IPS DF 6.9 (cell line): ENCODE data around the gene OXCT2.
"Not testable (repeated sequence)": the region's sequence is repeated elsewhere in the genome, so short reads cannot be mapped to it uniquely, and the experiment has no call there.

Experiments used
- DNase-seq: peaks from one replicate; pipeline ENCODE4 v3.0.0-alpha.2; 2013; ENCODE audit warnings: low read depth, low spot score
- H3K27ac ChIP-seq: one replicate; pipeline ENCODE4 v1.5.1; 2013; ENCODE audit warnings: low read length, control low read depth
- H3K27me3 ChIP-seq: 2 replicates; pipeline ENCODE4 v1.6.1; 2013; ENCODE audit warnings: mild to moderate bottlenecking, low read length; ENCODE audit not compliant: control insufficient read depth, insufficient read depth
- H3K36me3 ChIP-seq: 2 replicates; pipeline ENCODE4 v1.6.1; 2013; ENCODE audit warnings: low read length; ENCODE audit not compliant: control insufficient read depth, insufficient read depth
- H3K4me1 ChIP-seq: 2 replicates; pipeline ENCODE4 v1.6.1; 2013; ENCODE audit warnings: low read length; ENCODE audit not compliant: control insufficient read depth, insufficient read depth
- H3K4me3 ChIP-seq: 2 replicates; pipeline ENCODE4 v1.5.1; 2013; ENCODE audit warnings: mild to moderate bottlenecking, low read length
- H3K9me3 ChIP-seq: 2 replicates; pipeline ENCODE4 v1.6.1; 2013; ENCODE audit warnings: low read length, inconsistent platforms; ENCODE audit not compliant: control insufficient read depth, insufficient read depth
- WGBS: extraction: QIAGEN DNeasy Blood & Tissue Kit; methylation state at CpG from one replicate; pipeline ENCODE4 v1.1.7; 2013; ENCODE audit warnings: mixed read lengths, missing lambda C conversion rate; ENCODE audit not compliant: insufficient read length, insufficient coverage; 5-methylcytosine and 5-hydroxymethylcytosine counted together

OXCT2 gene

GRCh38 chr1:39787468-39787867 is 16.3 kb upstream of the OXCT2 start:
- no peaks in the 10 kb centered on the region for H3K36me3 ChIP-seq
- H3K4me3 ChIP-seq = no peak overlapping the region
- WGBS = no CpG with 5 or more reads among the region's 11 CpGs
- DNase-seq = no peak
- H3K9me3 ChIP-seq = no peaks in the 10 kb centered on the region
- H3K4me1 ChIP-seq = 0 out of 2 replicates have a peak, but pooled peaks cover 2% of the 10 kb centered on the region
- peaks cover 19% of the 10 kb centered on the region; the same call in 1 of the 2 replicates for H3K27me3 ChIP-seq
- H3K27ac ChIP-seq = no peak overlapping the region

GRCh38 chr1:39787108-39787375 is 15.9 kb upstream of the OXCT2 start:
- not testable (repeated sequence) for H3K27ac ChIP-seq, H3K4me3 ChIP-seq, H3K36me3 ChIP-seq, DNase-seq, H3K4me1 ChIP-seq, H3K9me3 ChIP-seq
- peaks cover 19% of the 10 kb centered on the region; the same call in 1 of the 2 replicates for H3K27me3 ChIP-seq
- WGBS = no CpG with 5 or more reads among the region's 5 CpGs

- not testable (repeated sequence) for H3K4me1 ChIP-seq, DNase-seq, H3K4me3 ChIP-seq, H3K9me3 ChIP-seq, H3K27ac ChIP-seq, H3K36me3 ChIP-seq
- H3K27me3 ChIP-seq = peaks cover 19% of the 10 kb centered on the region; the same call in 1 of the 2 replicates
- no CpG with 5 or more reads among the region's 12 CpGs for WGBS
Observed at GRCh38 chr1:39786303-39787107, 15.4 kb upstream of the OXCT2 start.

GRCh38 chr1:39782685-39783084 is 11.5 kb upstream of the OXCT2 start:
- H3K9me3 ChIP-seq, H3K4me3 ChIP-seq, H3K4me1 ChIP-seq, H3K27ac ChIP-seq, H3K36me3 ChIP-seq, DNase-seq: not testable (repeated sequence)
- H3K27me3 ChIP-seq = peaks cover 12% of the 10 kb centered on the region; the same call in 1 of the 2 replicates
- no CpG with 5 or more reads among the region's 10 CpGs for WGBS

GRCh38 chr1:39782103-39782502 is 11.0 kb upstream of the OXCT2 start:
- no CpG with 5 or more reads among the region's 6 CpGs for WGBS
- no peaks in the 10 kb centered on the region for H3K36me3 ChIP-seq
- peaks cover 6% of the 10 kb centered on the region; the same call in 1 of the 2 replicates for H3K27me3 ChIP-seq

GRCh38 chr1:39781349-39781715 is 10.2 kb upstream of the OXCT2 start:
- Histone ChIP-seq H3K36me3 (no peaks in the 10 kb centered on the region), H3K27ac (no peak overlapping the region), H3K27me3 (peaks cover 2% of the 10 kb centered on the region; the same call in 1 of the 2 replicates), H3K4me1 (no peaks in the 10 kb centered on the region; the same call in 1 of the 2 replicates), H3K9me3 (no peaks in the 10 kb centered on the region), H3K4me3 (no peak overlapping the region)
- no peak for DNase-seq
- no CpG with 5 or more reads among the region's 2 CpGs for WGBS

More at GRCh38 chr1:39782103-39782502, 11.0 kb upstream of the OXCT2 start:
- Histone ChIP-seq H3K4me3 (no peak overlapping the region), H3K9me3 (no peaks in the 10 kb centered on the region), H3K4me1 (no peaks in the 10 kb centered on the region; the same call in 1 of the 2 replicates), H3K27ac (no peak overlapping the region)
- DNase-seq = no peak

- DNase-seq = no peak
- H3K4me1 ChIP-seq = no peaks in the 10 kb centered on the region; the same call in 1 of the 2 replicates
- H3K4me3 ChIP-seq = no peak overlapping the region
- H3K9me3 ChIP-seq = no peaks in the 10 kb centered on the region
- H3K27me3 ChIP-seq = no peaks in the 10 kb centered on the region; the same call in 1 of the 2 replicates
- no CpG with 5 or more reads among the region's 5 CpGs for WGBS
- no peaks in the 10 kb centered on the region for H3K36me3 ChIP-seq
- no peak overlapping the region for H3K27ac ChIP-seq
Observed at GRCh38 chr1:39779821-39780220, 8.7 kb upstream of the OXCT2 start.

GRCh38 chr1:39779137-39779536 is 8.0 kb upstream of the OXCT2 start:
- Histone ChIP-seq H3K27ac (no peak overlapping the region), H3K36me3 (no peaks in the 10 kb centered on the region), H3K27me3 (no peaks in the 10 kb centered on the region; the same call in 1 of the 2 replicates), H3K9me3 (no peaks in the 10 kb centered on the region), H3K4me3 (no peak overlapping the region), H3K4me1 (no peaks in the 10 kb centered on the region; the same call in 1 of the 2 replicates)
- WGBS = no CpG with 5 or more reads among the region's 7 CpGs
- no peak for DNase-seq

GRCh38 chr1:39778463-39779099 is 7.4 kb upstream of the OXCT2 start:
- not testable (repeated sequence) for H3K27ac ChIP-seq, DNase-seq, H3K4me1 ChIP-seq, H3K4me3 ChIP-seq, H3K9me3 ChIP-seq, H3K27me3 ChIP-seq, H3K36me3 ChIP-seq
- WGBS = no CpG with 5 or more reads among the region's 12 CpGs

GRCh38 chr1:39777896-39778295 is 6.7 kb upstream of the OXCT2 start:
- H3K27ac ChIP-seq, H3K36me3 ChIP-seq, H3K4me1 ChIP-seq, H3K4me3 ChIP-seq, H3K27me3 ChIP-seq, DNase-seq, H3K9me3 ChIP-seq: not testable (repeated sequence)
- no CpG with 5 or more reads among the region's 17 CpGs for WGBS
